ENCODE results near the gene RANBP17.

RANBP17 gene

GRCh38 chr5:171162165-171162564, 300.3 kb downstream of the RANBP17 start:
- H3K27ac ChIP-seq (replicated peaks), result no peak overlapping the region
- no peak for DNase-seq (ENCODE audit: low read depth in 1 of 2, low spot score in 1 of 2)
- TF ChIP-seq REST (IDR thresholded peaks at IDR 0.05; ENCODE audit: insufficient replicate concordance, low read depth), result no peak
- no peak for TF ChIP-seq SPI1 (IDR thresholded peaks at IDR 0.05; ENCODE audit: borderline replicate concordance, low read depth)
- TF ChIP-seq GABPA (IDR thresholded peaks at IDR 0.05; ENCODE audit: low read depth), result no peak
- TF ChIP-seq, protein P1, sequence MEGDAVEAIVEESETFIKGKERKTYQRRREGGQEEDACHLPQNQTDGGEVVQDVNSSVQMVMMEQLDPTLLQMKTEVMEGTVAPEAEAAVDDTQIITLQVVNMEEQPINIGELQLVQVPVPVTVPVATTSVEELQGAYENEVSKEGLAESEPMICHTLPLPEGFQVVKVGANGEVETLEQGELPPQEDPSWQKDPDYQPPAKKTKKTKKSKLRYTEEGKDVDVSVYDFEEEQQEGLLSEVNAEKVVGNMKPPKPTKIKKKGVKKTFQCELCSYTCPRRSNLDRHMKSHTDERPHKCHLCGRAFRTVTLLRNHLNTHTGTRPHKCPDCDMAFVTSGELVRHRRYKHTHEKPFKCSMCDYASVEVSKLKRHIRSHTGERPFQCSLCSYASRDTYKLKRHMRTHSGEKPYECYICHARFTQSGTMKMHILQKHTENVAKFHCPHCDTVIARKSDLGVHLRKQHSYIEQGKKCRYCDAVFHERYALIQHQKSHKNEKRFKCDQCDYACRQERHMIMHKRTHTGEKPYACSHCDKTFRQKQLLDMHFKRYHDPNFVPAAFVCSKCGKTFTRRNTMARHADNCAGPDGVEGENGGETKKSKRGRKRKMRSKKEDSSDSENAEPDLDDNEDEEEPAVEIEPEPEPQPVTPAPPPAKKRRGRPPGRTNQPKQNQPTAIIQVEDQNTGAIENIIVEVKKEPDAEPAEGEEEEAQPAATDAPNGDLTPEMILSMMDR (IDR thresholded peaks at IDR 0.05; ENCODE audit: insufficient read depth, low read length), result no peak
- TF ChIP-seq POLR2AphosphoS5 (IDR thresholded peaks at IDR 0.05; ENCODE audit: low read depth), result no peak
- no peaks in the 10 kb centered on the region for H3K27me3 ChIP-seq (ENCODE audit: insufficient read depth, poor library complexity, severe bottlenecking)
- no peak overlapping the region for H3K4me3 ChIP-seq (replicated peaks; ENCODE audit: insufficient read depth, low read length)

DNA sequence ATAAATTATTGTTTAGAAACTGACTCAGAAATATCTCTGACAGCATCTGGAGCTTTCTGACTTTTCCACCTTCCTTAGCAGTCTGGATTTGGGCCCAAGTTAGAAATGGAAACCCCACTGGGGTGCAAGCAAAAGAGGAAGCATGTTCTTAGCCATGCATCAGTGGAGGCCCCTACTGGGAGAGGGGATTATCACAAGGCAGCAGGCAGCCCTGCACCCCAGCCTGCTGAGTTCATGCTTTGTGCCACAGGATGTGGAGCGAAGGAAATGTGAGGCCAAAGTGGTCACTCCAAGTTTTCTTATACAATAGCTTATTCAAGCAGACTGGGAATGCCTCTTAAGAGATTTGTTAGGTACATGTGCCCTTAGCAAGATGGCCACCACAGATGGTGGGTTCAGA, 300.8 kb downstream of the RANBP17 start:
- Histone ChIP-seq H3K27me3 (ENCODE audit: insufficient read depth, poor library complexity, severe bottlenecking) (no peaks in the 10 kb centered on the region), H3K27ac (replicated peaks) (no peak overlapping the region), H3K4me3 (replicated peaks; ENCODE audit: insufficient read depth, low read length) (no peak overlapping the region)
- DNase-seq (ENCODE audit: low read depth in 1 of 2, low spot score in 1 of 2), result peak in 1 of 2 experiments; percentile 25
- no peak for TF ChIP-seq REST (IDR thresholded peaks at IDR 0.05; ENCODE audit: insufficient replicate concordance, low read depth)
- TF ChIP-seq, protein P1 (IDR thresholded peaks at IDR 0.05; ENCODE audit: insufficient read depth, low read length), result peak; percentile 24
- TF ChIP-seq POLR2AphosphoS5 (IDR thresholded peaks at IDR 0.05; ENCODE audit: low read depth), result no peak

GRCh38 chr5:171166766-171167165, 304.9 kb downstream of the RANBP17 start:
- TF ChIP-seq, protein P1 (IDR thresholded peaks at IDR 0.05; ENCODE audit: insufficient read depth, low read length), result no peak
- TF ChIP-seq GABPA (IDR thresholded peaks at IDR 0.05; ENCODE audit: low read depth) (no peak), POLR2AphosphoS5 (IDR thresholded peaks at IDR 0.05; ENCODE audit: low read depth) (no peak), REST (IDR thresholded peaks at IDR 0.05; ENCODE audit: insufficient replicate concordance, low read depth) (no peak)
- Histone ChIP-seq H3K27ac (replicated peaks) (no peak overlapping the region), H3K27me3 (ENCODE audit: insufficient read depth, poor library complexity, severe bottlenecking) (no peaks in the 10 kb centered on the region), H3K4me3 (replicated peaks; ENCODE audit: insufficient read depth, low read length) (no peak overlapping the region)
- no peak for DNase-seq (ENCODE audit: low read depth in 1 of 2, low spot score in 1 of 2)

All from HL-60 (cell line).